ENCODE measurements around the gene OR6A2. TPM values are rescaled to one million over a fixed set of nuclear protein-coding genes. Genes with fewer than 3 reads are reported as not detected.
"Not testable (repeated sequence)": the region's sequence is repeated elsewhere in the genome, so short reads cannot be mapped to it uniquely, and the experiment has no call there.

OR6A2 gene
- total RNA-seq, 1 donor from 2014 or later: 0.18 TPM

GRCh38 chr11:6818967-6819366 is 19.5 kb upstream of the OR6A2 start:
- Mint-ChIP-seq H3K27ac (no peak overlapping the region), H3K27me3 (peaks cover 5% of the 10 kb centered on the region), H3K36me3 (ENCODE audit: low read depth) (no peaks in the 10 kb centered on the region), H3K4me3 (no peak overlapping the region), H3K9me3 (peaks cover 6% of the 10 kb centered on the region), H3K4me1 (no peaks in the 10 kb centered on the region)
- POLR2A ChIA-PET: no interaction called here
- ATAC-seq (ENCODE audit: low read depth) (no peak), DNase-seq (no peak)
- intact Hi-C loops (cut with micrococcal nuclease): no loop called here
- CTCF ChIA-PET: no interaction called here
- no peak for TF ChIP-seq CTCF (IDR thresholded peaks at IDR 0.05)

GRCh38 chr11:6817694-6818093 is 18.2 kb upstream of the OR6A2 start:
- CTCF ChIA-PET: no interaction called here
- H3K4me1 Mint-ChIP-seq: no peaks in the 10 kb centered on the region
- H3K27me3 Mint-ChIP-seq: peaks cover 5% of the 10 kb centered on the region
- TF ChIP-seq CTCF (IDR thresholded peaks at IDR 0.05): no peak
- no peak for DNase-seq
- H3K9me3 Mint-ChIP-seq: peaks cover 6% of the 10 kb centered on the region
- POLR2A ChIA-PET: no interaction called here
- ATAC-seq (ENCODE audit: low read depth): no peak
- intact Hi-C loops (cut with micrococcal nuclease): no loop called here
- no peak overlapping the region for H3K27ac Mint-ChIP-seq
- H3K36me3 Mint-ChIP-seq (ENCODE audit: low read depth): no peaks in the 10 kb centered on the region
- no peak overlapping the region for H3K4me3 Mint-ChIP-seq

- Mint-ChIP-seq H3K36me3 (ENCODE audit: low read depth) (no peaks in the 10 kb centered on the region), H3K9me3 (no peaks in the 10 kb centered on the region), H3K27me3 (peaks cover 9% of the 10 kb centered on the region), H3K4me3 (no peak overlapping the region), H3K27ac (no peak overlapping the region), H3K4me1 (peaks cover 4% of the 10 kb centered on the region)
- no peak for TF ChIP-seq CTCF (IDR thresholded peaks at IDR 0.05)
- ChIA-PET POLR2A (no interaction called here), CTCF (no interaction called here)
- ATAC-seq (ENCODE audit: low read depth) (no peak), DNase-seq (no peak)
- intact Hi-C loops (cut with micrococcal nuclease): loop anchor here (5.0 kb wide), 1 partner anchor 284 kb away; no protein-coding TSS in a partner anchor
These were observed 14.2 kb upstream of the OR6A2 start for GRCh38 chr11:6813656-6814055.

GRCh38 chr11:6812390-6813005 is 13.0 kb upstream of the OR6A2 start:
- Mint-ChIP-seq H3K27me3 (peaks cover 9% of the 10 kb centered on the region), H3K36me3 (ENCODE audit: low read depth) (no peaks in the 10 kb centered on the region), H3K4me3 (no peak overlapping the region), H3K9me3 (no peaks in the 10 kb centered on the region), H3K27ac (no peak overlapping the region), H3K4me1 (peaks cover 4% of the 10 kb centered on the region)
- ChIA-PET CTCF (interaction anchor here (0.7 to 1.9 kb wide), 20 partner anchors 9 to 878 kb away, joined by 3 to 10 read pairs (median 4); partner anchors contain the start of genes OR6A2 and ZNF215), POLR2A (no interaction called here)
- TF ChIP-seq CTCF (IDR thresholded peaks at IDR 0.05): peak; percentile 95
- intact Hi-C loops (cut with micrococcal nuclease): loop anchor here (1.0 to 5.0 kb wide), 3 partner anchors 285 to 882 kb away; no protein-coding TSS in a partner anchor
- DNase-seq (no peak), ATAC-seq (ENCODE audit: low read depth) (peak; percentile 85)

- H3K27me3 Mint-ChIP-seq; H3K4me1 Mint-ChIP-seq; H3K27ac Mint-ChIP-seq; DNase-seq; H3K36me3 Mint-ChIP-seq (ENCODE audit: low read depth); intact Hi-C loops (cut with micrococcal nuclease); ATAC-seq (ENCODE audit: low read depth); H3K4me3 Mint-ChIP-seq; CTCF ChIA-PET; POLR2A ChIA-PET: not testable (repeated sequence)
- H3K9me3 Mint-ChIP-seq: peaks cover 12% of the 10 kb centered on the region
These were observed 1.6 kb upstream of the OR6A2 start for GRCh38 chr11:6801075-6801474.

- no peaks in the 10 kb centered on the region for H3K9me3 Mint-ChIP-seq
- H3K4me3 Mint-ChIP-seq: no peak overlapping the region
- CTCF ChIA-PET: no interaction called here
- no peak for TF ChIP-seq CTCF (IDR thresholded peaks at IDR 0.05)
- H3K27me3 Mint-ChIP-seq: no peaks in the 10 kb centered on the region
- intact Hi-C loops (cut with micrococcal nuclease): no loop called here
- H3K4me1 Mint-ChIP-seq: no peaks in the 10 kb centered on the region
- POLR2A ChIA-PET: no interaction called here
- no peak overlapping the region for H3K27ac Mint-ChIP-seq
- DNase-seq: no peak
- no peak for ATAC-seq (ENCODE audit: low read depth)
- no peaks in the 10 kb centered on the region for H3K36me3 Mint-ChIP-seq (ENCODE audit: low read depth)
These were observed 4.8 kb downstream of the OR6A2 start for GRCh38 chr11:6794639-6795038.
